Activated B cell treated with CpG ODN at 0.5 μM for 24 hours (primary cell): ENCODE data around the gene USP17L25. TPM values are rescaled to one million over a fixed set of nuclear protein-coding genes. Genes with fewer than 3 reads are reported as not detected.

Source experiments
- total RNA-seq: library from RNA; stranded (reverse); gene quantifications from 2 replicates; pipeline ENCODE4 v1.2.3, GENCODE V29; 2022

USP17L25 gene
- total RNA-seq, 1 donor from 2014 or later, result not detected

Other genes starting within 250 kb of the USP17L25 start
- not detected in 2 replicates for gene FAM90A26, start 159.5 kb upstream of the USP17L25 start, total RNA-seq
- gene USP17L10, start 119.3 kb upstream of the USP17L25 start, total RNA-seq, result not detected in 2 replicates
- not detected in 2 replicates for gene USP17L11, start 114.5 kb upstream of the USP17L25 start, total RNA-seq
- gene USP17L12, start 109.8 kb upstream of the USP17L25 start, total RNA-seq, result not detected in 2 replicates
- gene USP17L13, start 105.0 kb upstream of the USP17L25 start, total RNA-seq, result not detected in 2 replicates
- not detected in 2 replicates for gene USP17L15, start 95.5 kb upstream of the USP17L25 start, total RNA-seq
- not detected in 2 replicates for gene USP17L17, start 86.0 kb upstream of the USP17L25 start, total RNA-seq
- not detected in 2 replicates for gene USP17L18, start 81.3 kb upstream of the USP17L25 start, total RNA-seq
- not detected in 2 replicates for gene USP17L19, start 76.5 kb upstream of the USP17L25 start, total RNA-seq
- not detected in 2 replicates for gene USP17L20, start 71.8 kb upstream of the USP17L25 start, total RNA-seq
- gene USP17L21, start 67.0 kb upstream of the USP17L25 start, total RNA-seq, result not detected in 2 replicates
- not detected in 2 replicates for gene USP17L22, start 62.3 kb upstream of the USP17L25 start, total RNA-seq
- gene USP17L24, start 4.7 kb upstream of the USP17L25 start, total RNA-seq, result not detected in 2 replicates
- gene USP17L26, start 4.7 kb downstream of the USP17L25 start, total RNA-seq, result not detected in 2 replicates
- not detected in 2 replicates for gene USP17L5, start 9.5 kb downstream of the USP17L25 start, total RNA-seq
- not detected in 2 replicates for gene USP17L27, start 14.2 kb downstream of the USP17L25 start, total RNA-seq
- gene USP17L28, start 19.0 kb downstream of the USP17L25 start, total RNA-seq, result not detected in 2 replicates
- gene USP17L29, start 23.7 kb downstream of the USP17L25 start, total RNA-seq, result not detected in 2 replicates
- gene USP17L30, start 33.2 kb downstream of the USP17L25 start, total RNA-seq, result not detected in 2 replicates
- gene DEFB131A, start 114.5 kb downstream of the USP17L25 start, total RNA-seq, result not detected in 2 replicates